HG02938 (cell line): ENCODE measurements around the gene UCP3.

Experiments
- ATAC-seq: cut with Tn5 transposase; IDR thresholded peaks from one replicate; pipeline ENCODE4 v1.9.1; 2021; ENCODE audit warnings: mild to moderate bottlenecking, moderate library complexity; ENCODE audit not compliant: unreplicated experiment

The UCP3 gene

GRCh38 chr11:74008373-74009229, at the start of gene UCP3:
Gene UCP3 (minus strand): TSS chr11:74009085. CDS start chr11:74007042, 2,043 bp downstream.
- ATAC-seq, result no peak

GRCh38 chr11:74057249-74058151, 48.6 kb upstream of the UCP3 start:
- no peak for ATAC-seq

- no peak for ATAC-seq
Measured at GRCh38 chr11:74055938-74056337, 47.1 kb upstream of the UCP3 start.

GRCh38 chr11:74050465-74050864, 41.6 kb upstream of the UCP3 start:
- no peak for ATAC-seq

- no peak for ATAC-seq
Measured at GRCh38 chr11:74048993-74049392, 40.1 kb upstream of the UCP3 start.

GRCh38 chr11:74044538-74044937, 35.7 kb upstream of the UCP3 start:
- no peak for ATAC-seq

- no peak for ATAC-seq
Measured at GRCh38 chr11:74043450-74043849, 34.6 kb upstream of the UCP3 start.

- no peak for ATAC-seq
Measured at GRCh38 chr11:74037309-74037708, 28.4 kb upstream of the UCP3 start.

GRCh38 chr11:74035264-74035663, 26.4 kb upstream of the UCP3 start:
- no peak for ATAC-seq

- no peak for ATAC-seq
Measured at GRCh38 chr11:74033046-74033445, 24.2 kb upstream of the UCP3 start.

- ATAC-seq, result no peak
Measured at GRCh38 chr11:74030723-74031676, 22.1 kb upstream of the UCP3 start.

GRCh38 chr11:74025467-74026166, 16.7 kb upstream of the UCP3 start:
- ATAC-seq, result no peak

- ATAC-seq, result no peak
Measured at GRCh38 chr11:74024261-74025029, 15.6 kb upstream of the UCP3 start.

- no peak for ATAC-seq
Measured at GRCh38 chr11:74023276-74023675, 14.4 kb upstream of the UCP3 start.

GRCh38 chr11:74022546-74022945, 13.7 kb upstream of the UCP3 start:
- no peak for ATAC-seq

GRCh38 chr11:74021998-74022397, 13.1 kb upstream of the UCP3 start:
- ATAC-seq, result no peak

GRCh38 chr11:74020539-74020938, 11.7 kb upstream of the UCP3 start:
- ATAC-seq, result peak; percentile 44

GRCh38 chr11:74019860-74020259, 11.0 kb upstream of the UCP3 start:
- ATAC-seq, result no peak

GRCh38 chr11:74019104-74019738, 10.3 kb upstream of the UCP3 start:
- ATAC-seq, result no peak
